ENCODE measurements around the gene PEX13.

Gene PEX13

DNA sequence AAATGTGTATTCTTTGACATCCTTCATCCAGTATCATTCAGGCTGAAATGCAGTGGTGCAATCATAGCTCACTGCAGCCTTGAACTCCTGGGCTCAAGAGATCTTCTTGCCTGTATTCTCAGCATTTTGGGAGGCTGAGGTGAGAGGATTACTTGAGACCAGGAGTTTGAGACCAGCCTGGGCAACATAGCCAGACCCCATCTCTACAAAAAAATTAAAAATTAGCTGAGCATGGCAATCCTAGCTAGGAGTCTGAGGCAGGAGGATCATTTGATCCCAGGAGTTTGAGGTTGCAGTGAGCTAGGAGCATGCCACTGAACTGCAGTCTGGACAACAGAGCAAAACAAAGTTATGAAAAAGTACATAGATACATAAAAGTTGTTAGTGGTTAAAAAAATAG, 72.3 kb downstream of the PEX13 start:
- DNase-seq = no peak

GRCh38 chr2:61090386-61090921, 72.9 kb downstream of the PEX13 start:
- no peak for DNase-seq

DNA sequence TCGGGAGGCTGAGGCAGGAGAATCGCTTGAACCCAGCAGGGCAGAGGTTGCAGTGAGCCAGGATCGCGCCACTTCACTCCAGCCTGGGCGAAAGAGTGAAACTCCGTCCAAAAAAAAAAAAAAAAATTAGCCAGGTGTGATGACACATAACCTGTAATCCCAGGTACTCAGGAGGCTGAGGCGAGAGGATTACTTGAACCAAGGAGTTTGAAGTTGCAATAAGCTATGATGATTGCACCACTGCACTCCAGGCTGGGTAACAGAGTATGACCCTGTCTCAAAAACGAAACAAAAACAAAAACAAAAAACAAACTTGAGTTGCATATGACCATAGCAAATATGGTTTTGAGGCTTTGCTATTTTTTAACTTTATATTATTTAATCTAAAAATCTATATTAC, 74.0 kb downstream of the PEX13 start:
- no peak for DNase-seq

DNA sequence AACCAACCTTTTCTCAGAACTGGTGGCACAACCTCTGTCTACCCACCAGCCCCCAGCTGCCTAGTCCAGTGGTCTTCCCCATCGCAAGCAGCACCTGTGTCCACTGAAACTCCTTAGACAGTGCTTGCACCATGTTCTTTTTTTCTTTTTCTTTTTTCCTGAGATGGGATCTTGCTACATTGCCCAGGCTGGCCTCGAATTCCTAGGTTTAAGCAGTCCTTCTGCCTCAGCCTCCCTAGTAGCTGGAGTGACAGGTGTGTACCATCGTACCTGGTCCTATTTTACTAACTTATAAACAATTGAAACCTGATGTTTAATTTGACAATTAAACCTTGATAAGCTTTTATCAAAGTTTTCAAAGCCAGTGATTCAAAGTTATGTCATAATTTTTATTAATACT, 78.9 kb downstream of the PEX13 start:
- DNase-seq = no peak

GRCh38 chr2:61100801-61101200, 83.3 kb downstream of the PEX13 start:
- no peak for DNase-seq

All from GOT3 (cell line).